Pons (tissue), 1 donor: ENCODE measurements around the gene TIMM23B.
"Not testable (repeated sequence)": the region's sequence is repeated elsewhere in the genome, so short reads cannot be mapped to it uniquely, and the experiment has no call there.

Experiments
- DNase-seq: peaks from one replicate; pipeline ENCODE4 v3.0.0-alpha.2; 2016; ENCODE audit warnings: low spot score

Gene TIMM23B

GRCh38 chr10:49977756-49978155 lies 35.9 kb downstream of the TIMM23B start:
- not testable (repeated sequence) for DNase-seq

GRCh38 chr10:49987207-49987606 lies 45.4 kb downstream of the TIMM23B start:
- not testable (repeated sequence) for DNase-seq

GRCh38 chr10:49988376-49988775 lies 46.5 kb downstream of the TIMM23B start, which contains the start of gene AGAP6:
Gene AGAP6, plus strand, starts transcription at chr10:49988406. Its CDS starts 310 bp downstream, at chr10:49988716.
- not testable (repeated sequence) for DNase-seq

- not testable (repeated sequence) for DNase-seq
These were observed 53.5 kb downstream of the TIMM23B start for GRCh38 chr10:49995321-49995720.

GRCh38 chr10:50014024-50014423 lies 72.2 kb downstream of the TIMM23B start:
- not testable (repeated sequence) for DNase-seq

- not testable (repeated sequence) for DNase-seq
These were observed 73.9 kb downstream of the TIMM23B start for GRCh38 chr10:50015596-50016220.

GRCh38 chr10:50016926-50017325 lies 75.1 kb downstream of the TIMM23B start:
- not testable (repeated sequence) for DNase-seq

- DNase-seq, result not testable (repeated sequence)
These were observed 75.8 kb downstream of the TIMM23B start for GRCh38 chr10:50017646-50018045.

GRCh38 chr10:50019279-50019678 lies 77.4 kb downstream of the TIMM23B start:
- DNase-seq, result not testable (repeated sequence)

GRCh38 chr10:50020451-50021024 lies 78.7 kb downstream of the TIMM23B start:
- not testable (repeated sequence) for DNase-seq

- DNase-seq, result no peak
These were observed 79.8 kb downstream of the TIMM23B start for GRCh38 chr10:50021646-50022045.
